ENCODE data around the gene FAM171A1.

FAM171A1 gene

DNA sequence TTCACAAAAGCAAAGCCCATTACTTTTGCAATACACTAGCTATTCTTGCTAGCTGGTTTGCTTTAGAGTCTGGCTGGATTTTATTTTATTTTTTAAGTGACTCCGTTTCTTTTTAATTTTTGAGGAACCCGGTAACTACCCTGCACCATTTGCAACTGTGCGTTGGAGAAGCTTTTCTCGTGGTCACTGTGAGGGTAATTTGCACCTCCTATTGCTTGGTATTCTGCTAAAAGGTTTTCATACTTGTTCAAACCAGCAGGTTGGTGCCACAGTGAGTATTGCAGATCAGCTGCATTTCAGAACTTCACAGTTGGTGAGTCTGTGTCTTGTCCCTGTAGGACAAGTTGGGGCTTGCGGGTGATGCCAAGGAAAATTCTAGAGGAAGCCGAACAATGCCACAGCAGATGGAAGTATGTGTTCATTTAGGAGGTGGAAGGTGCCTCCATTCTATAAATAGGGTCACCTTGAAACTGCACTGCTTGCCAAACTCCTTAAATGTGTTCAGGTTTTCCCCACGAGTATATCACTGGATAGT lies 198.7 kb downstream of the FAM171A1 start:
- H3K4me3 ChIP-seq (ENCODE audit: low read depth, low read length), result no peak overlapping the region
- TF ChIP-seq CTCF (IDR thresholded peaks at IDR 0.05), result no peak

DNA sequence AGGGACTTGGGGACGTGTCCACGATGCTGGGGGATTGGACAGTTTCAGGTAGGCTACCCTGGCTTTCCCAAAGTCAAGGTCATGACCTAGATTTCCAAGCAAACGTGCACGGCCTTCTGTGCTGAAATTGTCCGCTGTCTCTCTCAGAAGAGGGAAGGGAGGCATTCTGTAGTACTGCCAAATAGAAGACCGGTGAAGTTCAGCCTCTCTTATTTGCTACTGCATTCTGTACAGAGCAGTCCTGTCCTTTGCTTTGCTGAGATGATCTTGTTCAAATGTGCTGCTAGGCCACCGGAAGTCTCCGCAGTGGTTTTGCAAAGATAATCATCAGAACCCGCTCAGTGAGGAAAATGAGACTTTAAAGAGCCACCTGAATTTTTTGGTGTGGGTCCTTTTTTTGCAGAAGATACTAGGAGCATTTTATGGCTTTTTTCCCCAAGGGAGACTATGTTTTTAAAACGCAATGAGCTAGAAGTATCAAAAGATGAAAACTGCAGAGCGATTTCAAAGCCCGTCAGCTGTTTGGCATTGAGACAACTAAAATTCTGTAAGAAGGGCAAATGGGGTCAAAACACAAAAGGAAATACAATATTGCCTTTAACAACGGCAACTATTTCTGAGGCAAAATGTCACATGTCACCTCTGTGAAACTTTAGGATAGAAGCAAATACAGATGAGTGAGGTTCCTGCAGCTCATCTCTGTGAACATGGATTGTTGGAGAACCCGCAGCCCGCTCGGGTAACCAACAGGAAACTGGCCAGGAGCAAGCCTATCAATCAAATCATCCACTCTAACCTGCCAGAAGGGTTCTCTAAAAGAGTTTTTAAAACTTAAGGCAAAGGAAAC lies 201.3 kb downstream of the FAM171A1 start:
- peaks cover 12% of the 10 kb centered on the region for H3K79me2 ChIP-seq

More for the DNA sequence above, 198.7 kb downstream of the FAM171A1 start:
- peaks cover 3% of the 10 kb centered on the region for H3K79me2 ChIP-seq
- no peak overlapping the region for H2AFZ ChIP-seq
- H3K9ac ChIP-seq, result no peak overlapping the region
- no peak overlapping the region for H3K4me2 ChIP-seq (ENCODE audit: low read length)
- peaks cover 19% of the 10 kb centered on the region for H3K4me1 ChIP-seq
- no peaks in the 10 kb centered on the region for H3K9me3 ChIP-seq (ENCODE audit: control insufficient read depth, low read length)
- no peak overlapping the region for H3K27ac ChIP-seq
- no peaks in the 10 kb centered on the region for H3K36me3 ChIP-seq (ENCODE audit: control insufficient read depth, insufficient read depth, low read length)
- H3K27me3 ChIP-seq (ENCODE audit: control insufficient read depth, insufficient read depth, low read length), result no peaks in the 10 kb centered on the region

GRCh38 chr10:15168786-15169554 lies 202.1 kb downstream of the FAM171A1 start:
- no peak overlapping the region for H3K9ac ChIP-seq
- H3K4me3 ChIP-seq (ENCODE audit: low read depth, low read length), result peak overlapping the region; percentile 52
- peaks cover 19% of the 10 kb centered on the region for H3K79me2 ChIP-seq
- peak overlapping the region; percentile 69 for H2AFZ ChIP-seq
- peak overlapping the region; percentile 84 for H3K27ac ChIP-seq
- no peaks in the 10 kb centered on the region for H3K36me3 ChIP-seq (ENCODE audit: control insufficient read depth, insufficient read depth, low read length)
- H3K4me2 ChIP-seq (ENCODE audit: low read length), result peak overlapping the region; percentile 80
- peaks cover 19% of the 10 kb centered on the region for H3K4me1 ChIP-seq
- no peak for TF ChIP-seq CTCF (IDR thresholded peaks at IDR 0.05)
- H3K9me3 ChIP-seq (ENCODE audit: control insufficient read depth, low read length), result no peaks in the 10 kb centered on the region
- H3K27me3 ChIP-seq (ENCODE audit: control insufficient read depth, insufficient read depth, low read length), result no peaks in the 10 kb centered on the region

More for the DNA sequence above, 201.3 kb downstream of the FAM171A1 start:
- no peaks in the 10 kb centered on the region for H3K36me3 ChIP-seq (ENCODE audit: control insufficient read depth, insufficient read depth, low read length)
- H3K27ac ChIP-seq, result peak overlapping the region; percentile 84
- H3K9me3 ChIP-seq (ENCODE audit: control insufficient read depth, low read length), result no peaks in the 10 kb centered on the region
- H3K27me3 ChIP-seq (ENCODE audit: control insufficient read depth, insufficient read depth, low read length), result no peaks in the 10 kb centered on the region
- TF ChIP-seq CTCF (IDR thresholded peaks at IDR 0.05), result no peak
- peaks cover 19% of the 10 kb centered on the region for H3K4me1 ChIP-seq
- peak overlapping the region; percentile 52 for H3K4me3 ChIP-seq (ENCODE audit: low read depth, low read length)
- H3K9ac ChIP-seq, result no peak overlapping the region
- H2AFZ ChIP-seq, result peak overlapping the region; percentile 69
- peak overlapping the region; percentile 80 for H3K4me2 ChIP-seq (ENCODE audit: low read length)

- peak; percentile 40 for TF ChIP-seq CTCF (IDR thresholded peaks at IDR 0.05)
- H3K9ac ChIP-seq, result no peak within 1 kb of the TSS
- H3K9me3 ChIP-seq (ENCODE audit: control insufficient read depth, low read length), result no peaks in the 10 kb centered on the region
- H3K36me3 ChIP-seq (ENCODE audit: control insufficient read depth, insufficient read depth, low read length), result no peaks in the 10 kb centered on the region
- peak within 1 kb of the TSS; percentile 95 for H3K4me2 ChIP-seq (ENCODE audit: low read length)
- peak within 1 kb of the TSS; percentile 85 for H3K4me3 ChIP-seq (ENCODE audit: low read depth, low read length)
- peaks cover 22% of the 10 kb centered on the region for H3K79me2 ChIP-seq
- H3K27me3 ChIP-seq (ENCODE audit: control insufficient read depth, insufficient read depth, low read length), result no peaks in the 10 kb centered on the region
- peak within 1 kb of the TSS; percentile 84 for H3K27ac ChIP-seq
- H3K4me1 ChIP-seq, result peaks cover 19% of the 10 kb centered on the region
- peak within 1 kb of the TSS; percentile 87 for H2AFZ ChIP-seq
These were observed 202.8 kb downstream of the FAM171A1 start, which contains the start of gene NMT2 for GRCh38 chr10:15168291-15168785. Gene NMT2, minus strand, starts transcription at chr10:15168693. Its CDS starts 81 bp downstream, at chr10:15168612.

Measured in parathyroid adenoma (tissue), 2 donors.